HEK293T (cell line): ENCODE results near the gene CDH2.

Experiments
- CTBP1 ChIP-seq: fragments of 450-650 bp; IDR thresholded peaks from 2 replicates; pipeline ENCODE4 v1.6.1; 2016; ENCODE audit warnings: borderline replicate concordance
- ELF4 ChIP-seq: fragments of 450-650 bp; IDR thresholded peaks from 2 replicates; pipeline ENCODE4 v1.6.1; 2017; ENCODE audit warnings: antibody characterized with exemption
- HDGF ChIP-seq: fragments of 450-650 bp; IDR thresholded peaks from 2 replicates; pipeline ENCODE4 v1.6.1; 2017; ENCODE audit warnings: antibody characterized with exemption, borderline replicate concordance
- L3MBTL2 ChIP-seq: fragments of 450-650 bp; conservative IDR thresholded peaks from 2 replicates; pipeline ENCODE4 v1.6.1; 2016; ENCODE audit warnings: mild to moderate bottlenecking
- LEF1 ChIP-seq: fragments of 450-650 bp; IDR thresholded peaks from 2 replicates; pipeline ENCODE4 v1.6.1; 2017; ENCODE audit warnings: mild to moderate bottlenecking, borderline replicate concordance
- NFRKB ChIP-seq: fragments of 450-650 bp; IDR thresholded peaks from 2 replicates; pipeline ENCODE4 v1.6.1; 2016; ENCODE audit warnings: mild to moderate bottlenecking, moderate library complexity
- SP1 ChIP-seq: fragments of 450-650 bp; IDR thresholded peaks from 2 replicates; pipeline ENCODE4 v1.6.1; 2017
- SUZ12 ChIP-seq: fragments of 450-650 bp; IDR thresholded peaks from 2 replicates; pipeline ENCODE4 v1.6.1; 2016; ENCODE audit warnings: mild to moderate bottlenecking
- TARDBP ChIP-seq: fragments of 450-650 bp; IDR thresholded peaks from 2 replicates; pipeline ENCODE4 v1.6.1; 2016

GRCh38 chr18:27995770-27996502, 181.0 kb downstream of the CDH2 start:
- TF ChIP-seq LEF1 (no peak), CTBP1 (no peak), ELF4 (no peak), SP1 (no peak), HDGF (no peak), L3MBTL2 (no peak), TARDBP (no peak), SUZ12 (no peak), NFRKB (no peak)
